HG02970 (cell line): Measurements from ENCODE around the gene TSGA10IP.

Source experiments
- ATAC-seq: cut with Tn5 transposase; IDR thresholded peaks from one replicate; pipeline ENCODE4 v1.9.1; 2021; ENCODE audit warnings: mild to moderate bottlenecking, moderate library complexity, moderate number of reproducible peaks; ENCODE audit not compliant: unreplicated experiment, low FRiP score

Gene TSGA10IP

DNA sequence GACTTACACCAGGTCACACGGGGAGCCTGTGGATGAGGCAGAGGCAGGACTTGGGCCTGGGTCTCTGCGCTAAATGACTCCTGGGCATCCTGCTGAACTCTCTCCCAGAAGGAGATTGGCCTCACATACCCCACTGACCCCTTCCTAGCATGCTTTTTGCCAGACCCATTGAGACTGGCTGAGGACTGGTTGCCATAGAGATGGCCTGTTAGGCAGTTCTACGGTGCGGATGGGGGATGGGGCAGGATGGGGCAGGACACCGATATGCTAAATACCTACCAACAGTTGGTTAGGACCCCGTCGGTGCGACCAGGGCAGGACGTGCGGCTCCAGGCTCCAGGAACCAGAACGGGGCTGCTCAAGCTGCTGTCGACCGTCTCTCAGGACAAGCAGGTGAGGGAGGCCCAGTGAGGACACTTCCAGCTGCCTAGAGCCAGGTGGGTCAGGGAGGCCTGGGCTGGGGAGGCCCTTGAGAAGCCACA is at the start of gene TSGA10IP:
TSS of gene TSGA10IP (plus strand) at position 51 of the 482 bp plus-strand sequence. CDS start at position 247, 196 bp downstream.
- ATAC-seq: no peak

DNA sequence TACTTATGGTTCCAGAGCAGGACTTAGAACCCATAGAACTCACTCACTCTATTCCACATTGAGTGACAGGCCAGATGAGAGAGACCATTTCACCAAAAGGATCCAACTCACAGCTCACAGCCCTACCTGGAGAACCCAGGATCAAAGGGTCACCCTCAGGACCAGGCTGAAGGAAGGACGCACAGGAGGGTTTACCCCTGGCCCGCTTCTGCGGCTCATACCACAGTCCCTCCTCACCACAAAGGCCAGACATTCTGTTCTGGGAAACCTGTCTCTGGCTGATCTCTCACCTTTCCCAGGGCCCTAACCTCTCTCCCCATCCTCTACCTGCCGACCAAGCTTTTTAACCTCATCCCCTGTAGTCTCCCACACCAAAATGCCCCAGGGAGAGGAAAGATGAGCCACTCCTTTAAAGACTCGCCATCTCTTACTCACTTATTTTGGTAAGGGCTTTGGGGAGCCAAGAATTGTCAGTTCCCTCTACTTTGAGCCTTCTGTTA is 49.7 kb upstream of the TSGA10IP start:
- no peak for ATAC-seq

- ATAC-seq: no peak
Measured at GRCh38 chr11:65896034-65896999, 49.0 kb upstream of the TSGA10IP start.

DNA sequence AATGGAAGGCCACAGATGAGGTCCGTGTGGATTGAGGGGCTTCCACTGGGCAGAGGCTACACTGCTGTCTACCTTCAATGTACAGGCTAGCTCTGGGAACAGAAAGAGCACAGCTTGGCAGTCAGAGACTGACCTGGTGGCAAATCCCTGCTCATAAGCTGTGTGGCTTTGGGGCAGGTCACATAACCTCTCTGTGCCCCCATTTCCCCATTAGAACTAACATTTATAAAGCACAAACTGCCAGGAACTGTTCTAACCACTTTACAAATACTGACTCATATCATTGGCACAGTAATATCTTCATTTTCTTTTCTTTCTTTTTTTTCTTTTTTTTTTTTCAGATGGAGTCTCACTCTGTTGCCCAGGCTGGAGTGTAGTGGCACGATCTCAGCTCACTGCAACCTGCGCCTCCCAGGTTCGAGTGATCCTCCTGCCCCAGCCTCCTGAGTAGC is 48.2 kb upstream of the TSGA10IP start:
- no peak for ATAC-seq

DNA sequence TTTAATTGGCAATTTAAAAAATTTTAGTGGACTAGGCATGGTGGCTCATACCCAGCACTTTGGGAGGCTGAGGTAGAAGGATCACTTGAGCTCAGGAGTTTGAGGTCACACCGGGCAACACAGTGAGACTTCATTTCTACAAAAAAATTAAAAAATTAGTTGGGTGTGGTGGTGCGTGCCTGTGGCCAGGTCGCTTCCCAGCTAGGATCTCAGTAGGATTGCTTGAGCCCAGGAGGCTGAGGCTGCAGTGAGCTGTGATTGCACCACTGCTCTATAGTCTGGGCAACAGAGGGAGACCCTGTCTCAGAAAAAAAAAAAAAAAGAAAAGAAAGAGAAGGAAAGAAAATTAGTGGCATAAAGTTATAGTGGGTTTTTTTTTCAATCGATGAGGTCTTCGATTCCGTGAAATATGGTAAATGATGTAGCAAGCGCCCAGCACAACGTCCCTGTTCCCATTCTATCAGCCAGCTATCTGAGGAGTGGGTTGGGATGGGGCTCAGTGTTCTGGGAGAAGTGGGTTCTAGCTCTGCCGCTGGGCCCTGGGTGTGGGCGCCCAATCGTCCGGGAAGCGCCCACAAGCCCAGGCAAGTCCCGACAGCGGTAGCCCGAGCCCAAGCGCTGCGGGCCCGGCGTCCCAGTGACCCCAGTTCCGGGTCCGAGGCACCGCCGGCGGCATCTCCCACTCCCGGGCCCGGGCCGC is 46.5 kb upstream of the TSGA10IP start:
- ATAC-seq: no peak

DNA sequence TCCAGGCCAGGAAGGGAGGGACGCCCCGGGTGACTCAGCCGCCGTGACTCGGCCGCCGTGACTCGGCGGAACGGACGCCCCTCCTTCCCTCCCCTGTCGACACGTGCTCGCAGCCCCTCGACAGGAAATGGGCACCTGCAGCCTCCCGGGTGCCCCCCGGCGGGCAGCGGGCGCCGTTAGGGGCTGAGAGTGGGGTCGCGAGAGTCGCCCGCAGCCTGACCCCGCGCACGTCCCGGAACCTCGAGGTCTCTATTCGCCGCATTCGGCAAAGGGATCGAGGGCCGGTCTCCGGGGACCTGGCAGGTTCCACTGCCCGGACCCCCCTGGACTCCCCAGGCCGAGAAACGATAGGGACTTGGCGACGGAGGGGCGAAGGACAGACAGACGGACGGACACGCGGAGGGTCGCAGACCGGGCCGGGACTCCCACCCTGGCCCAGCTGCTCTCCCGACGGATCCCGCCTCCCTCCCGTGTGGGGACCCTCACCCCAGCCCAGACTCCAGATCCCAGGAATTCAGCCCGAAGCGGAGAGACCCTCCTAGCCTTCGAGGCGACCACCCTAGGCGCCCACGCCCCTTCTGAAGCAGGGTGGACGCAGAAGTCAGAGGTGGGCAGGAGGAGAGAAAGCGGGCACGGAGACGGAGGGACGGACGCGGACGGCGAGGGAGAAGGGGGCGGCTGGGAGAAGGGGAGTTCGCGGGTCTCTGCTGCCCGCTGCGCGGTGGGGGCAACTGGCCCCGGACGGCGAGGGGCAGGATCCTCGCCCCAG is 45.7 kb upstream of the TSGA10IP start:
- no peak for ATAC-seq

DNA sequence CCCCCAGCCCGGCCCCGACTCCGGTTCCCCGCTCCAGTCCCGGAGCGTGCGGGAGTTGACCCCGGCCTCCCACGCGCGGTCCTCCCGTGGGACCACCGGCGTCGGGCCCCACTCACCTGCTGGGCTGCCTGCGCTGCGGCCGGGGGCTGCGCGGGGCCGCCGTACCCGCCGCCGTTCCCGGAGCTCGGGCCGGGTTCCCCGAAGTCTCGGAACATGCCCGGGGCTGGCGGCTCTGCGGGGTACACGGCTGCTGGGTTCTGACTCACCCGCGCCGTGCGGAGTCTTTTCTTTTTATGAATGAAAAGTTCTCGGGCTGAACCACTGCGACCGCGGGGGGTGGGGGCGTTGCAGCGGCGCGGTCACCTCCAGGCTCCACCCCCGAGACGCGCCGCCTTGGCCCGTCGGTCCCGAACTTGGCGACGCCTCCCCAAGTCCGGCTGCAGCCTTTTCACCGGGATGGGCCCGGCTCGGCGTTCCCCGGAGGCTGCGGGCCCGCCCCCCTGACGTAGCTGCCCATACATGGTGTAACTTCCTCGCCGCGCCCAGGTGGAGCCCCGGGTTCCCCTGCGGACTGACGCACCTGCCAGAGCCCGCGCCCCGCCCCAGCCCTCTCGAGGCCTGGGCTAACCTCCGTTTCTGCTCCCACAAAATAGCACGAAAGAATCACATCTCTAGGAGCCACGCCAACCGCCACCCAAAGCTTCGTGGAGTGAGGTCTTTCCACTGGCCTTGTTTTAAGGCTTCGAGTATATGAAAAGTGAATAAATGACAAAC is 45.0 kb upstream of the TSGA10IP start, which contains the start of gene FOSL1:
TSS of gene FOSL1 (minus strand) at position 264 of the 774 bp plus-strand sequence. CDS start at position 215, 49 bp downstream.
- ATAC-seq: peak; percentile 88

DNA sequence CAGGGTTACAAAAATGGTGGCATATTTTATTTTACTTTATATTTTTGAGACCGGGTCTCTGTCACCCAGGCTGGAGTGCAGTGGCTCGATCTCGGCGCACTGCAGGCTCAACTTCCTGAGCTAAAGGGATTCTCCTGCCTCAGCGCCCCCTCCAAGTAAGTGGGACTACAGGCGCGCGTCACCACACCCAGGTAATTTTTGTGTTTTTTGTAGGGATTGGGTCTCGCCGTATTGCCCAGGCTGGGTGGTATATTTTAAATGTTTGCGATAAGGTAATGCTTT is 44.4 kb upstream of the TSGA10IP start:
- ATAC-seq: no peak

DNA sequence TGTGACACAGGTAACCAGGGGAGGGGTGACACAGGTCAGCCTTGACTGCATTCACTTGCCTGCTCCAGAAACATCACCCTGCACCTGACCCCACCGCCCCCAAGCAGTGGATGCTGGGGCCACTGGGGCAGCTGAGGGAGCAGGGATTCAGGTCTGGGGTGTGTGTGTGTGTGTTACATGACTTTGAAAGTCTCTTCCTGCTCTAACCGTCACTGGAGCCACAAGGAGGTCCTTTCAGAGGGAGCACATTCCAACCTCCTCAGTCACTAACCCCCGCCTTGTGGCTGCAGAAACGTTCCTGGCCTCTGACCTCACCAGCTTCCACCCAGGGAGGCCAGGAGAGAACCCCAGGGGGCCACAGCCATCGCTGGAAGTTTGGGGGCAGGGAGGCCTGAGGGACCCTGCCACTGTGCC is 42.2 kb upstream of the TSGA10IP start:
- ATAC-seq: no peak

GRCh38 chr11:65903715-65904114 is 41.6 kb upstream of the TSGA10IP start:
- no peak for ATAC-seq

GRCh38 chr11:65906602-65907001 is 38.7 kb upstream of the TSGA10IP start:
- no peak for ATAC-seq

DNA sequence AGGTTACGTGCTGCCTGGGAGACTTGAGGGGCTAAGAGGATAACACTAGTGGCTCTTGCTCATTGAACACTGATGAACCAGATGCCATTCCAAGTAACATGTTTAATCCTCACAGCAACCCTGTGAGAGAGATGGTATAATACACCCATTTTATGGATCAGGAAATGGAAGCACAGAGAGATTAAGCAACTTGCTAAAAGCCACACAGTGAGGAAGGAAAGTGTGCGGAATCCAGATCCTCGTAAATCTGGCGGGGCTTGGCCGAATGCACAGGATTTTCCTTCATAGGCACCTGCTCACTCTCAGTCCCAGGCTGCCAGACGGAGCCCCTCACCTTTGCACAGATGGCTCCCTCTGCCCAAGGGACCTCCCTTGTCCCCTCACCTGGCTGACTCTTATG is 37.4 kb upstream of the TSGA10IP start:
- ATAC-seq: no peak

GRCh38 chr11:65911682-65912568 is 33.4 kb upstream of the TSGA10IP start:
- ATAC-seq: no peak

DNA sequence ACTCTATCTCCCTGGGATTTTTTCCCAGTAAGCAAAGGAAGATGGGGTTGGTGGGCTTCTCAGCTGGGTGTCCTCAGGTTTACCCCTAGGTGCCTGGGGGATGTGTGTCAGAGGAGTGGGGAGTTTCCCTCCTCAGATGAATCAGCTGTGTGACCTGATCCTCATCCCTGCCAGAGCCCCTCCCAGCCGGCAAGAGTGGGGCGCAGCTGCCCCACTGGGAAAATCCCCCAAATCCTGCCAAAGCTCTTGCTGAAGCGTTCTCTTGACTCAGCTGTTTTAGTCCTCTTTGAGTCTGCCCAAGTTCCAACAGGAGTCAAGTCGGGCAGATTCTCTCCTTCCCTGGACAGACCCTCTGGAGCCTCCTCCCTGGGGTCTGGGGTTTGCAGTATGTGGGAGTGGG is 32.4 kb upstream of the TSGA10IP start:
- ATAC-seq: no peak

- no peak for ATAC-seq
Measured at GRCh38 chr11:65915101-65915820, 30.0 kb upstream of the TSGA10IP start.

DNA sequence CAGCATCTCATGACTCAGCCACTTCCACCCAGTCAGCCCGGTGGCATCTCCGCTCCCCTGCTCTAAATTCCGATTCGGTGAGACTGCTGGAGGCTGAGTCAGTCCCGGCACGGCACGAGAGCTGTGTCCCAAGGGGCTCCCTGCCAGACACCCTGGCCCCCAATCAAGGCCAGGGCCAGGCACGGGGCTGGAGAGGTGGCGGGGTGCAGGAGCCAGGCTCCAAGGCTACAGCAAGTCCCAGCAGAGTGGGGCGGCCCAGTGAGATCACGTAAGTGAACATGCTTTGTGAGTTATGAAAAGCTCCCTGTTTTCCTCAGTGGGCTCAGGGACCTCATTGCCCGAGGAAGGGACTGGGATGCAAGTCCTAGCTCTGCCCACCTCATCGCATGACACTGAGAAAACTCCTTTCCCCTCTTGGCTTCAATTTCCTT is 29.4 kb upstream of the TSGA10IP start:
- ATAC-seq: no peak

DNA sequence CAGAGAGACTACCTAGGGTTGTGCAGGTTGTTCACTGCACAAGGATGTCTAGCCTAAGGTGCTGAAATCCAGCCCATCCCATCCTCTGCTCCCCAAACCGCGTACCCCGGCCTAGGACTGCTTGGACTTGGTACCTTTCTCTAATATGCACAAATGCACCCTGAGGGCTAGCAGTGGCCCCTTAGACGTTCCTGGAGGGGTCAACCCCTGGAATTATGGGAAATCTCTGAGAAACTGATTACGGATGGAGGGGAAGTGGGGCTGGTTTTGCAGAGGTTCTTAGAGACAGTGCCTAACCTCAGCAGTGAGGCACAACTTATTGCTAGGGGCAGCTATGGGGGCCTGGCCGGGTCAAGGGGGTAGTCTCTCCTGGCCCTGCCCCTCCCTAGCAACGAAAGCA is 28.9 kb upstream of the TSGA10IP start:
- no peak for ATAC-seq

DNA sequence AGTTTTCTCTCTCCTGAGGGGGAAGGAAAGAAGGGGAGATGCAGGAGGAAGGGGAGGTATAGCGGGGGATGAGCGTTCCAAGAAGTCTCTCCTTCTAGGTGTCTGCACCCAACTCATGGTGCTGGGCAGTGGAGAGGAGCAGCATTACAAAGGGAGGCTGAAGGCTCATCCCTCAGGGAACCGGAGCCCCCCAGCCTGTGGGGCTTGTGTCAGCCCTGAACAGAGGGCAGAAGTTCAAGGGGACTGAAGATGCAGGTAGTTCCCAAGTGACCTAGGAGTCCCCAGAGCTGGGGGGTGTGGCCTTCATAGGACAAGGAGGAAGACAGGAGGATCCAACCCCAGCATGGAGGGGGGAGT is 28.2 kb upstream of the TSGA10IP start:
- no peak for ATAC-seq
